Mononuclear cell (primary cell): Measurements from ENCODE around the gene SLC18A3. TPM values are rescaled to one million over a fixed set of nuclear protein-coding genes. Genes with fewer than 3 reads are reported as not detected.

Experiments
- H3K27me3 ChIP-seq: 2 replicates; pipeline ENCODE4 v1.6.0; 2011; ENCODE audit warnings: low read length, control low read depth; ENCODE audit not compliant: insufficient read depth
- H3K4me1 ChIP-seq: 2 replicates; pipeline ENCODE4 v1.5.1; 2011; ENCODE audit warnings: mild to moderate bottlenecking, low read length, control low read depth; ENCODE audit not compliant: insufficient read depth
- H3K4me3 ChIP-seq: 2 replicates; pipeline ENCODE4 v1.5.1; 2011; ENCODE audit warnings: mild to moderate bottlenecking, low read length, moderate library complexity
- H3K9me3 ChIP-seq: 2 replicates; pipeline ENCODE4 v1.5.1; 2011; ENCODE audit warnings: low read depth, mild to moderate bottlenecking, control low read depth, low read length
- total RNA-seq: library from RNA; depleted of rRNA; stranded (reverse); fragments of >200 nt; gene quantifications from one replicate; pipeline ENCODE4 v1.2.3, GENCODE V29; 2012

The SLC18A3 gene
- total RNA-seq, 1 donor, result 0.10 TPM

DNA sequence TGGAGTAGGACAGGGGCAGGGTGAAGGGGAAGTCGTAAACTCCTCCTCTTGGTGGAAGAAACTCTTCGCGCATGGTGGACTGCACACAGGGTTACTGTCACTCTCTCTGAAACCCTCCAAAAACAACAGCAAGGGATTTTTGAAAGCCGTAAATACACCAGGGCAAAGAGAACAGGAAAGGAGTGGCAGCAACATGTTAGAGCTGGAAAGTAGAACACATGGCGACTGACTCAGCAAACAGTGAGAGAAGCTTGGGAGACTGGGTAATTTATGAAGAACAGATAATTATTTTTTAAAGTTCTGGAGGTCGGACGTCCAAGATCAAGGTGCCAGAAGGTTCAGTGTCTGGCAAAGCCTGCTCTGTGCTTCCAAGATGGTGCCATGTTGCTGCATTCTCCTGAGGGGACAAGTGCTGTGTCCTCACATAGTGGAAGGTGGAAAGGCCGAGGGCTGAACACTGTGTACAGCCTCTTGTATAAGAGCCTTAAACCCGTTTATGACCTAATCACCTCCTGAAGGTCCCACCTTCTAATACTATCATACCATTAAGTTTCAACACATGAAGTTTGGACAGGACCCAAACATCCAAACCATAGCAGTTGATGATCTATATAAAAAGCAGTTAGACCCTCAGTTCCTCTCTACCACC lies 46.9 kb downstream of the SLC18A3 start:
- Histone ChIP-seq H3K27me3 (no peaks in the 10 kb centered on the region), H3K4me3 (no peak overlapping the region)

DNA sequence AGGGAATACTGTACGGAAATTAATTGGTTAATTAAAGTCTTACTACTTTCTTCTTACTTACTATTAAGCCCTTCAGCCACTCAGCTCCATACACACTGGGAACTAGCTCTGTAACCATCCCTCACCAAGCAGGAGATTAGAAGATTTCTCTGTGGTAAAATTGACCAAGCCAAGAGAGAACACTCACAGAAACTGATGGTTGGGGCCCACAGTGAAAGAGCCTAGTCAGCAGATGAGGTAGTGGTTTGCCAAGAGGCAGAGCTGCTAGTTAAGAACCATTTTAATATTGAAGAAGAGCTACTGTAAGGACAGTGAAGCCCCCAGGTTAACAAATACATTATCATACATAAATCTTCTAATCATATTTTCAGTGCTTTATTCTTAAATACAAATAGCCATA lies 47.5 kb downstream of the SLC18A3 start:
- H3K4me3 ChIP-seq, result no peak overlapping the region
- H3K4me1 ChIP-seq, result no peaks in the 10 kb centered on the region
- H3K27me3 ChIP-seq, result no peaks in the 10 kb centered on the region
- no peaks in the 10 kb centered on the region for H3K9me3 ChIP-seq

More for the DNA sequence above, 46.9 kb downstream of the SLC18A3 start:
- Histone ChIP-seq H3K9me3 (no peaks in the 10 kb centered on the region), H3K4me1 (no peaks in the 10 kb centered on the region)

DNA sequence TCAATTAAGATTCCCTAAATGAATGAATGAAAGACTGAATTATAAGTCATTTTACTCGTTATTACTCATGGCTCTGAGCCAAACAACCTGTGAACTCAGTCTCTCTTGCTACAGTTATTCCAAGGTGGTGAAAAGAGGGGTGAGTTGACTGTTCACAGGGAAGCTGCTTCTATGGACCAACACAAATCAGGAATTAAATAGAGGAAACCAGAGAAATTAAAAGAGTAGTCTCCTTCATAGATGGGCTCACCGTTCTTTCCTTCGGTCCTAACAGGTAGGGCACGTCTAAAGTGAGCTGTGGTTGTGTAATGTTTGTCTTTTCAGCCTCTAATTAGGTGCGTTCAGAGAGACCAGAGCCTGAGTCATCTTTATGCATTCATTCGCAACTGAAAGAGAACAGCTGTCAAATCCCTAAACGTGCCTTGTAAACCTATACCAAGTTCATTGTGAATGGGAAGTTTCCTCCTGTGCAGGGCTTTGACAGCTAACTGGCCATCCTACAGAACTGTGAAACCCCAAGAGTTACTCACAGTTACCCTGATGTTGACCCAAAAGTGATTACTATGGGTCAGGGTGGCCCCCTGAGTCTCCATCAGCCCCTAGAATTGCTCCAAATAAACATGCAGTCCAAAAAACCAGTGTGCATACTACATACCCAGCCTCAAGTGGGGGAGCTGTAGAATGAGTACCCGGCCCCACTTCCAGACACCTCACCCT lies 51.2 kb downstream of the SLC18A3 start:
- Histone ChIP-seq H3K4me3 (no peak overlapping the region), H3K9me3 (no peaks in the 10 kb centered on the region), H3K4me1 (no peaks in the 10 kb centered on the region), H3K27me3 (no peaks in the 10 kb centered on the region)

Other genes with a start within 250 kb of the SLC18A3 start
- not detected for gene DRGX, start 214.2 kb upstream of the SLC18A3 start, total RNA-seq
- 32.7 TPM for gene ERCC6, start 71.2 kb upstream of the SLC18A3 start, total RNA-seq
- gene CHAT, start 3.7 kb downstream of the SLC18A3 start, total RNA-seq, result not detected
- gene C10orf53, start 69.3 kb downstream of the SLC18A3 start, total RNA-seq, result not detected
- gene OGDHL, start 152.0 kb downstream of the SLC18A3 start, total RNA-seq, result not detected